AG04449 (cell line): ENCODE data around the gene TSPAN10.

Experiments used
- CTCF ChIA-PET: fragments of 350-600 bp; formaldehyde crosslinking; extraction: SDS; loops from one replicate; lab custom pipeline; 2021; ENCODE audit warnings: antibody characterized with exemption; lab: Yijun Ruan, JAX
- POLR2A ChIA-PET: fragments of 400-600, 350-600 bp; formaldehyde crosslinking; extraction: SDS; loops from one replicate; lab custom pipeline; 2020; ENCODE audit warnings: antibody characterized with exemption, inconsistent platforms; lab: Yijun Ruan, JAX
- DNase-seq: peaks from one replicate; pipeline ENCODE4 v3.0.0-alpha.2; 2010; ENCODE audit warnings: low read depth, low spot score
- H3K4me3 ChIP-seq: 2 replicates; pipeline ENCODE4 v1.5.1; 2011; ENCODE audit warnings: low read depth, mild to moderate bottlenecking, control low read depth, low read length
- CTCF ChIP-seq: IDR thresholded peaks from one replicate; pipeline ENCODE4 v1.5.1; 2011; ENCODE audit warnings: mild to moderate bottlenecking, moderate library complexity, low read length, control low read depth, inconsistent platforms; ENCODE audit not compliant: insufficient read depth; ENCODE audit errors: missing control alignments

The TSPAN10 gene

GRCh38 chr17:81647640-81648012 is 10.6 kb downstream of the TSPAN10 start:
- no peak for TF ChIP-seq CTCF
- no peak for DNase-seq
- POLR2A ChIA-PET, result interaction anchor here (1.3 kb wide), 1 partner anchor 96 kb away, joined by 4 read pairs; the partner anchor contains the start of gene FAAP100
- CTCF ChIA-PET, result interaction anchor here (1.4 kb wide), 1 partner anchor 16 kb away, joined by 3 read pairs; no protein-coding TSS in a partner anchor
- no peak overlapping the region for H3K4me3 ChIP-seq

GRCh38 chr17:81648013-81648706 is 11.2 kb downstream of the TSPAN10 start:
- no peak for DNase-seq
- POLR2A ChIA-PET, result interaction anchor here (1.3 kb wide), 1 partner anchor 96 kb away, joined by 4 read pairs; the partner anchor contains the start of gene FAAP100
- no peak for TF ChIP-seq CTCF
- CTCF ChIA-PET, result interaction anchor here (1.4 kb wide), 1 partner anchor 17 kb away, joined by 3 read pairs; no protein-coding TSS in a partner anchor
- peak overlapping the region; percentile 12 for H3K4me3 ChIP-seq

- H3K4me3 ChIP-seq, result no peak overlapping the region
- CTCF ChIA-PET, result interaction anchor here (0.7 to 1.4 kb wide), 2 partner anchors 15 to 17 kb away, joined by 3 read pairs; no protein-coding TSS in a partner anchor
- no peak for DNase-seq
- POLR2A ChIA-PET, result no interaction called here
- TF ChIP-seq CTCF, result no peak
Measured at GRCh38 chr17:81648707-81649085, 11.7 kb downstream of the TSPAN10 start.

- CTCF ChIA-PET, result interaction anchor here (1.9 kb wide), 1 partner anchor 9 kb away, joined by 5 read pairs; no protein-coding TSS in a partner anchor
Measured at GRCh38 chr17:81650951-81651350, 14.0 kb downstream of the TSPAN10 start.

GRCh38 chr17:81651692-81652091 is 14.7 kb downstream of the TSPAN10 start:
- DNase-seq, result peak; percentile 59
- CTCF ChIA-PET, result no interaction called here
- no peak for TF ChIP-seq CTCF
- H3K4me3 ChIP-seq, result no peak overlapping the region
- POLR2A ChIA-PET, result no interaction called here

More at GRCh38 chr17:81650951-81651350, 14.0 kb downstream of the TSPAN10 start:
- H3K4me3 ChIP-seq, result no peak overlapping the region
- no peak for DNase-seq
- no peak for TF ChIP-seq CTCF
- POLR2A ChIA-PET, result no interaction called here
